Calu3 (cell line): ENCODE data around the gene TMEM269. TPM values are rescaled to one million over a fixed set of nuclear protein-coding genes. Genes with fewer than 3 reads are reported as not detected.

Source experiments
- BruUV-seq: library from RNA; stranded (reverse); fragments of 400-500 nt; replicated peaks from 2 replicates; lab custom pipeline; 2021; lab: Mats Ljungman, UMichigan
- CTCF ChIA-PET: fragments of 300-600 bp; sonication (Branson Sonifier 250); formaldehyde crosslinking; loops from one replicate; lab custom pipeline; 2022; ENCODE audit warnings: antibody characterized with exemption; lab: Charles Lee
- DNase-seq: peaks from one replicate; pipeline ENCODE4 v3.0.0; 2022
- H3K27ac Mint-ChIP-seq: one replicate; pipeline ENCODE4 v1.8.0; 2022; ENCODE audit warnings: mixed read lengths; ENCODE audit not compliant: unreplicated experiment
- H3K27me3 Mint-ChIP-seq: one replicate; pipeline ENCODE4 v1.8.0; 2022; ENCODE audit warnings: mixed read lengths; ENCODE audit not compliant: unreplicated experiment
- H3K36me3 Mint-ChIP-seq: one replicate; pipeline ENCODE4 v1.8.0; 2022; ENCODE audit warnings: mild to moderate bottlenecking, moderate library complexity, mixed read lengths; ENCODE audit not compliant: insufficient read depth, unreplicated experiment
- H3K4me1 Mint-ChIP-seq: one replicate; pipeline ENCODE4 v1.8.0; 2022; ENCODE audit warnings: mild to moderate bottlenecking, low read depth, mixed read lengths; ENCODE audit not compliant: unreplicated experiment
- H3K4me3 Mint-ChIP-seq: one replicate; pipeline ENCODE4 v1.8.0; 2022; ENCODE audit warnings: mild to moderate bottlenecking, low read depth, moderate library complexity, mixed read lengths; ENCODE audit not compliant: unreplicated experiment
- H3K9me3 Mint-ChIP-seq: one replicate; pipeline ENCODE4 v1.8.0; 2022; ENCODE audit warnings: low read depth, mixed read lengths; ENCODE audit not compliant: unreplicated experiment
- CTCF ChIP-seq: fragments of 200-600 bp; IDR thresholded peaks from one replicate; pipeline ENCODE4 v1.8.0; 2022; ENCODE audit warnings: antibody characterized with exemption; ENCODE audit not compliant: unreplicated experiment
- intact Hi-C: fragments of 100-400 bp; cut with micrococcal nuclease; formaldehyde crosslinking; loops from one replicate; pipeline ENCODE4 v1.10.0; 2022; ENCODE audit not compliant: unreplicated experiment
- total RNA-seq: library from RNA; stranded (reverse); gene quantifications from 2 replicates; pipeline ENCODE4 v1.2.3, GENCODE V29; 2022

The TMEM269 gene
- total RNA-seq, 1 experiment from 2014 or later: 0.94 TPM

- Mint-ChIP-seq H3K36me3 (no peaks in the 10 kb centered on the region), H3K9me3 (no peaks in the 10 kb centered on the region), H3K27me3 (no peaks in the 10 kb centered on the region), H3K4me3 (no peak overlapping the region), H3K27ac (no peak overlapping the region), H3K4me1 (no peaks in the 10 kb centered on the region)
- intact Hi-C loops: no loop called here
- CTCF ChIA-PET: interaction anchor here (0.6 to 1.0 kb wide), 2 partner anchors 29 to 30 kb away, joined by 4 to 8 read pairs; partner anchors contain the start of genes C1orf50 and P3H1
- no peak for TF ChIP-seq CTCF
- BruUV-seq: no TSS peak
- no peak for DNase-seq
These were observed 48.1 kb upstream of the TMEM269 start for GRCh38 chr1:42736571-42737200.

- H3K9me3 Mint-ChIP-seq: no peaks in the 10 kb centered on the region
- intact Hi-C loops: no loop called here
- H3K4me3 Mint-ChIP-seq: no peak overlapping the region
- no peaks in the 10 kb centered on the region for H3K27me3 Mint-ChIP-seq
- BruUV-seq: no TSS peak
- no peak overlapping the region for H3K27ac Mint-ChIP-seq
- no peaks in the 10 kb centered on the region for H3K4me1 Mint-ChIP-seq
- TF ChIP-seq CTCF: no peak
- CTCF ChIA-PET: interaction anchor here (0.6 kb wide), 2 partner anchors 11 to 29 kb away, joined by 3 to 4 read pairs; no protein-coding TSS in a partner anchor
- peak; percentile 43 for DNase-seq
- H3K36me3 Mint-ChIP-seq: no peaks in the 10 kb centered on the region
These were observed 47.5 kb upstream of the TMEM269 start for GRCh38 chr1:42737257-42737656.

- Mint-ChIP-seq H3K4me1 (no peaks in the 10 kb centered on the region), H3K27ac (no peak overlapping the region), H3K4me3 (no peak overlapping the region), H3K36me3 (no peaks in the 10 kb centered on the region), H3K9me3 (no peaks in the 10 kb centered on the region), H3K27me3 (peaks cover 5% of the 10 kb centered on the region)
- intact Hi-C loops: no loop called here
- BruUV-seq: no TSS peak
- DNase-seq: no peak
- no peak for TF ChIP-seq CTCF
- CTCF ChIA-PET: interaction anchor here (0.6 to 0.7 kb wide), 2 partner anchors 10 to 577 kb away, joined by 3 read pairs; no protein-coding TSS in a partner anchor
These were observed 46.7 kb upstream of the TMEM269 start for GRCh38 chr1:42737986-42738677.

- Mint-ChIP-seq H3K9me3 (no peaks in the 10 kb centered on the region), H3K4me3 (no peak overlapping the region), H3K27ac (no peak overlapping the region), H3K36me3 (no peaks in the 10 kb centered on the region), H3K4me1 (no peaks in the 10 kb centered on the region), H3K27me3 (peaks cover 11% of the 10 kb centered on the region)
- no peak for TF ChIP-seq CTCF
- no peak for DNase-seq
- intact Hi-C loops: no loop called here
- no TSS peak for BruUV-seq
- CTCF ChIA-PET: interaction anchor here (0.7 kb wide), 1 partner anchor 578 kb away, joined by 3 read pairs; no protein-coding TSS in a partner anchor
These were observed 46.0 kb upstream of the TMEM269 start for GRCh38 chr1:42738678-42739226.
